Thyroid gland (tissue), 4 donors: ENCODE data around the gene SIGLEC15. TPM values are rescaled to one million over a fixed set of nuclear protein-coding genes. Genes with fewer than 3 reads are reported as not detected.

Experiments
- DNase-seq, 2 donors: peaks; one replicate each; pipeline ENCODE4 v3.0.0-alpha.2; 2019
- H3K27ac ChIP-seq, 3 donors: fragments of 200-600 bp; sonication (generic); 1 replicate in 2 of 3; 2 replicates in 1 of 3; pipeline ENCODE4 v1.5.1; 2016 to 2019; ENCODE audit warnings: mild to moderate bottlenecking in 1 of 3, moderate library complexity in 1 of 3
- H3K27me3 ChIP-seq: fragments of 200-600 bp; sonication (generic); one replicate; pipeline ENCODE4 v1.5.1; 2019
- H3K36me3 ChIP-seq, 2 donors: fragments of 200-600 bp; sonication (generic); one replicate each; pipeline ENCODE4 v1.5.1; 2016 to 2019
- H3K4me1 ChIP-seq, 2 donors: fragments of 200-600 bp; sonication (generic); one replicate each; pipeline ENCODE4 v1.5.1; 2017 to 2019
- H3K4me3 ChIP-seq, 3 donors: fragments of 200-600 bp; sonication (generic); replicated peaks in 1 of 3; 1 replicate in 2 of 3; 2 replicates in 1 of 3; pipeline ENCODE4 v1.5.1; 2016; ENCODE audit warnings: mild to moderate bottlenecking in 1 of 3
- H3K9me3 ChIP-seq: fragments of 200-600 bp; sonication (generic); one replicate; pipeline ENCODE4 v1.5.1; 2017
- POLR2A ChIP-seq, 2 donors: fragments of 450-650 bp; IDR thresholded peaks; one replicate each; pipeline ENCODE4 v1.6.1; 2017; ENCODE audit warnings: antibody characterized with exemption in 2 of 2, mild to moderate bottlenecking in 2 of 2, moderate library complexity in 1 of 2
- WGBS, 2 donors: methylation state at CpG; one replicate each; pipeline ENCODE4 v1.1.5; 2017; 5-methylcytosine and 5-hydroxymethylcytosine counted together
- intact Hi-C: fragments of 100-400 bp; cut with DNase I; formaldehyde crosslinking; loops from one replicate; pipeline ENCODE4 v1.15.1; 2023
- total RNA-seq, 4 donors: library from RNA; depleted of rRNA; stranded (reverse); fragments of >200 nt; gene quantifications; one replicate each; pipeline ENCODE4 v1.2.3, GENCODE V29; 2016
- TF ChIP-seq, protein P1 (sequence below), 6 experiments: fragments of 200-600 bp in 3 of 6; fragments of 450-650 bp in 3 of 6; sonication (generic) in 3 of 6; IDR thresholded peaks; one replicate each; pipeline ENCODE4 v1.5.1; 2016 to 2019; ENCODE audit warnings: antibody characterized with exemption in 6 of 6, mild to moderate bottlenecking in 2 of 6, inconsistent platforms in 1 of 6, moderate library complexity in 1 of 6

SIGLEC15 gene
- total RNA-seq, 4 donors from 2014 or later, result 0.33 to 4.0 (median 0.54) TPM; not detected in 1

- TF ChIP-seq POLR2A (IDR thresholded peaks at IDR 0.05), result no peak
- TF ChIP-seq, protein P1, sequence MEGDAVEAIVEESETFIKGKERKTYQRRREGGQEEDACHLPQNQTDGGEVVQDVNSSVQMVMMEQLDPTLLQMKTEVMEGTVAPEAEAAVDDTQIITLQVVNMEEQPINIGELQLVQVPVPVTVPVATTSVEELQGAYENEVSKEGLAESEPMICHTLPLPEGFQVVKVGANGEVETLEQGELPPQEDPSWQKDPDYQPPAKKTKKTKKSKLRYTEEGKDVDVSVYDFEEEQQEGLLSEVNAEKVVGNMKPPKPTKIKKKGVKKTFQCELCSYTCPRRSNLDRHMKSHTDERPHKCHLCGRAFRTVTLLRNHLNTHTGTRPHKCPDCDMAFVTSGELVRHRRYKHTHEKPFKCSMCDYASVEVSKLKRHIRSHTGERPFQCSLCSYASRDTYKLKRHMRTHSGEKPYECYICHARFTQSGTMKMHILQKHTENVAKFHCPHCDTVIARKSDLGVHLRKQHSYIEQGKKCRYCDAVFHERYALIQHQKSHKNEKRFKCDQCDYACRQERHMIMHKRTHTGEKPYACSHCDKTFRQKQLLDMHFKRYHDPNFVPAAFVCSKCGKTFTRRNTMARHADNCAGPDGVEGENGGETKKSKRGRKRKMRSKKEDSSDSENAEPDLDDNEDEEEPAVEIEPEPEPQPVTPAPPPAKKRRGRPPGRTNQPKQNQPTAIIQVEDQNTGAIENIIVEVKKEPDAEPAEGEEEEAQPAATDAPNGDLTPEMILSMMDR (IDR thresholded peaks at IDR 0.05), result no peak
- intact Hi-C loops, result no loop called here
- no peaks in the 10 kb centered on the region for H3K9me3 ChIP-seq
- H3K4me1 ChIP-seq, result no peaks in the 10 kb centered on the region
- DNase-seq, result no peak
- H3K36me3 ChIP-seq, result peaks cover 60 to 65% of the 10 kb centered on the region in 2 donors
- no peak overlapping the region for H3K27ac ChIP-seq
- 98% methylated on average over 1 of the region's 1 CpG for WGBS, 2 donors
- H3K27me3 ChIP-seq, result no peaks in the 10 kb centered on the region
- no peak overlapping the region for H3K4me3 ChIP-seq
Measured at GRCh38 chr18:45861926-45862325, 36.5 kb downstream of the SIGLEC15 start.

DNA sequence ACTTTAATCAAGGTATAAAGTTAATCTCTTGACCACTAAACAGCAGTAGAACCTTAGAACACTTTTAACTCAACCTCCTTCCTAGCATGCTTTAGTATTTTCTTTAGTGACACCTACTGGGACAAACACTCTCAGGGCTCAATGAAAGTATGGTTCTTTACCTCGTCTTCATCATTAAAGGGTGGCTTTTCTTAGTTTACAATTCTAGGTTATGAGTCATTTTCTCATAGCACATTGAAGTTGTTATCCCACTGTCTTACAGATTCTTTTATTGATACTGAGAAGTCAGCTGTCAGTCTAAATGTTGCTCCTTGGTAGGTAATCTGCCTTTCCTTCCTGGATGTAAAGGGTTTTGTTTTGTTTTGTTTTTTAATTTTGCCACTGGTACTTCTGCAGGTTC lies 38.0 kb downstream of the SIGLEC15 start:
- Histone ChIP-seq H3K36me3 (peaks cover 55 to 62% of the 10 kb centered on the region in 2 donors), H3K4me3 (no peak overlapping the region), H3K9me3 (no peaks in the 10 kb centered on the region), H3K27ac (no peak overlapping the region), H3K4me1 (no peaks in the 10 kb centered on the region), H3K27me3 (no peaks in the 10 kb centered on the region)
- intact Hi-C loops, result no loop called here
- DNase-seq, result no peak
- 89 to 92% methylated on average over 1 of the region's 1 CpG for WGBS, 2 donors
- TF ChIP-seq POLR2A (IDR thresholded peaks at IDR 0.05), result no peak
- TF ChIP-seq, protein P1 (IDR thresholded peaks at IDR 0.05), result no peak

DNA sequence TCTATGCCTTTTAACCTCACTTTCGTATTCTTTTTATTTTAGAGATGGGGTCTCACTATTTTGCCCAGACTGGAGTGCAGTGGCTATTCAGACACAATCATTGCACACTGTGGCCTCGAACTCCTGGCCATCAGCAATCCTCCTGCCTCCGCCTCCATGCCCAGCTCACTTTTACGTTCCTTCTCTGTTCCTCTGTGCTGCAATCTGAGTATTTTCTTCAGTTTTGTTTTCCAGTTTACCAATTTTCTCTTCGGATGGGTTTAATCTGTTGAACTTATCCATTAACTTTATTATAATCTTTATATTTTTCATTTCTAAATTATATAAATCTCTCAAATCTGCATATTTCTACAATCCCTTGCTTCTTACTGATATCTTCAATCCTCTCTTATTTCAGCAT lies 38.6 kb downstream of the SIGLEC15 start:
- H3K4me3 ChIP-seq, result no peak overlapping the region
- no peak overlapping the region for H3K27ac ChIP-seq
- 87 to 98% methylated on average over 5 of the region's 5 CpGs for WGBS, 2 donors
- H3K9me3 ChIP-seq, result no peaks in the 10 kb centered on the region
- peaks cover 53 to 55% of the 10 kb centered on the region in 2 donors for H3K36me3 ChIP-seq
- DNase-seq, result no peak
- TF ChIP-seq, protein P1 (IDR thresholded peaks at IDR 0.05), result no peak
- no peak for TF ChIP-seq POLR2A (IDR thresholded peaks at IDR 0.05)
- intact Hi-C loops, result no loop called here
- H3K27me3 ChIP-seq, result no peaks in the 10 kb centered on the region
- no peaks in the 10 kb centered on the region for H3K4me1 ChIP-seq

DNA sequence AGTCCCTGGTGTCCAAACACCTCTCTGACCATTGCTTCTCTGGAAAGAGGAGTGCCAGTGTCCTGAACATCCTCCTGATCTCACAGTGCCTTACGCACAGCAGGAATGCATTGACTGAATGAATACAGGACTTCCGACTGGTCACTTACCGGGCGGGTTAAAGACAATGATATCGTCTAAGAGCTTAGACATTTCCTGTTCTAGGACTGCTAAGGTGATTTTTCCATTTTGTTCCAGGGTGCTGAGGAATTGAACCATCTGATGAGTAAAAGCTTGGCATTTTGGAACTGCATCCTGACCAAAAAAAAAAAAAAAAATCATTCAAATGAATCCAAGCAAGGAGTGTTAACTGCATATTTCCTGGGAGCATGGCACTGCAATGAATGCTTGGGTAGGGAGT lies 40.0 kb downstream of the SIGLEC15 start:
- DNase-seq, result no peak
- no peak overlapping the region for H3K27ac ChIP-seq
- no peaks in the 10 kb centered on the region for H3K9me3 ChIP-seq
- H3K36me3 ChIP-seq, result peaks cover 42 to 49% of the 10 kb centered on the region in 2 donors
- TF ChIP-seq, protein P1 (IDR thresholded peaks at IDR 0.05), result no peak
- no peak for TF ChIP-seq POLR2A (IDR thresholded peaks at IDR 0.05)
- WGBS, 2 donors, result 97 to 98% methylated on average over 5 of the region's 5 CpGs
- intact Hi-C loops, result no loop called here
- H3K4me1 ChIP-seq, result no peaks in the 10 kb centered on the region
- H3K4me3 ChIP-seq, result no peak overlapping the region
- H3K27me3 ChIP-seq, result no peaks in the 10 kb centered on the region

DNA sequence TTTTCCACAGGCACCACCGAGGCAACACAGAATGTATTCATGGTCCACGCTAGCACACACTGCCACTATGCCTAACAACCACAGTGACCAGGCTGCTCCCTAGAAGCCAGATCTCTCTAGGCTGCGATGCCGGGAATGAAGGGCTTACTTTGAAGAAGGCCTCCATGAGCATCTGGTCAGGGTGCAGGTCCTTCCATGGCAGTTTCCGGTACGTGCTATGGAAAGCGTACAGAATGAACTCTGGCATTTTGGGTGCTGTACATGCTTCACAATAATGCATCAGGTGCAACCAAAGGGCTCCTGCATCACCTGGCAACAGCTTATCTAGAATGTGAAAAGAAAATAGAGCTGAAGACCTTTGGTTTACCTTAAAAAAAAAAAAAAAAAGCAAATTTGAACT lies 44.9 kb downstream of the SIGLEC15 start:
- Histone ChIP-seq H3K9me3 (no peaks in the 10 kb centered on the region), H3K4me3 (no peak overlapping the region), H3K27me3 (no peaks in the 10 kb centered on the region), H3K27ac (no peak overlapping the region), H3K36me3 (peaks cover 40 to 41% of the 10 kb centered on the region in 2 donors), H3K4me1 (no peaks in the 10 kb centered on the region)
- intact Hi-C loops, result loop anchor here (10.0 kb wide), 2 partner anchors 176 to 206 kb away; no protein-coding TSS in a partner anchor
- 92 to 94% methylated on average over 7 of the region's 7 CpGs for WGBS, 2 donors
- TF ChIP-seq, protein P1 (IDR thresholded peaks at IDR 0.05), result no peak
- no peak for DNase-seq
